HCT116 (cell line): ENCODE data around the gene GTF3C1. TPM values are rescaled to one million over a fixed set of nuclear protein-coding genes. Genes with fewer than 3 reads are reported as not detected.

ENCODE experiments used
- ATAC-seq: fragments of 200-7000 bp; cut with Tn5 transposase; 2 replicates; pipeline ENCODE4 v1.9.1; 2020; ENCODE audit warnings: mild to moderate bottlenecking, moderate library complexity
- BruUV-seq: library from RNA; stranded (reverse); fragments of 400-500 nt; replicated peaks from 2 replicates; lab custom pipeline; 2021; lab: Mats Ljungman, UMichigan
- CTCF ChIA-PET: fragments of 300-600 bp; sonication (Branson Sonifier 250); formaldehyde crosslinking; loops from one replicate; lab custom pipeline; 2021; ENCODE audit warnings: antibody characterized with exemption; lab: Charles Lee
- POLR2A ChIA-PET: fragments of 300-600, 350-600 bp; sonication (Branson Sonifier 250); formaldehyde crosslinking; loops from one replicate; lab custom pipeline; 2021; ENCODE audit warnings: antibody characterized with exemption; lab: Charles Lee
- RAD21 ChIA-PET, 2 experiments: fragments of 300-600 bp; sonication (Branson Sonifier 250); formaldehyde crosslinking; loops; one replicate each; lab custom pipeline; 2023; ENCODE audit warnings: low total read pairs in 2 of 2; ENCODE audit not compliant: uncharacterized antibody in 2 of 2, unreplicated experiment in 2 of 2, low non-redundant PET in 1 of 2; lab: Charles Lee
- DNase-seq: peaks from one replicate; pipeline ENCODE4 v3.0.0-alpha.2; 2010; ENCODE audit warnings: low read depth, low spot score
- H2AFZ ChIP-seq: fragments of 200-600 bp; shearing (Covaris generic), sonication (generic); 2 replicates; pipeline ENCODE4 v1.6.1; 2017; ENCODE audit warnings: low read depth, mixed run types, mixed read lengths, antibody characterized with exemption, low read length; ENCODE audit not compliant: poor library complexity, severe bottlenecking
- H3K27ac ChIP-seq: 2 replicates; pipeline ENCODE4 v1.5.1; 2012; ENCODE audit warnings: low read depth, low read length
- H3K27me3 ChIP-seq: fragments of 200-600 bp; sonication (generic); 2 replicates; pipeline ENCODE4 v1.6.1; 2016; ENCODE audit warnings: mixed run types, low read length, mixed read lengths; ENCODE audit not compliant: insufficient read depth
- H3K36me3 ChIP-seq, 2 experiments: fragments of 200-500 bp in 1 of 2; fragments of 200-600 bp in 1 of 2; sonication (Bioruptor generic) in 1 of 2; sonication (generic) in 1 of 2; 2 replicates each; pipeline versions ENCODE4 v1.5.1 to v1.6.1; 2014 to 2016; ENCODE audit warnings: low read length in 2 of 2, inconsistent platforms in 1 of 2, mixed read lengths in 1 of 2, mixed run types in 1 of 2; ENCODE audit not compliant: insufficient read depth in 2 of 2, control insufficient read depth in 1 of 2
- H3K4me1 ChIP-seq, 2 experiments: fragments of 200-600 bp in 1 of 2; sonication (generic) in 1 of 2; 2 replicates each; pipeline versions ENCODE4 v1.5.1 to v1.6.1; 2012 to 2017; ENCODE audit warnings: low read length in 2 of 2, inconsistent platforms in 1 of 2, mild to moderate bottlenecking in 1 of 2, mixed read lengths in 1 of 2, mixed run types in 1 of 2, moderate library complexity in 1 of 2; ENCODE audit not compliant: insufficient read depth in 2 of 2, control insufficient read depth in 1 of 2
- H3K4me2 ChIP-seq: fragments of 200-600 bp; sonication (generic); 2 replicates; pipeline ENCODE4 v1.6.1; 2017; ENCODE audit warnings: mixed run types, low read length, mixed read lengths
- H3K4me3 ChIP-seq, 2 experiments: fragments of 200-600 bp in 1 of 2; sonication (generic) in 1 of 2; replicated peaks in 1 of 2; 2 replicates each; pipeline ENCODE4 v1.5.1; 2011 to 2016; ENCODE audit warnings: low read length in 2 of 2, control low read depth in 1 of 2, low read depth in 1 of 2, mild to moderate bottlenecking in 1 of 2, mixed read lengths in 1 of 2, mixed run types in 1 of 2
- H3K79me2 ChIP-seq: fragments of 200-600 bp; sonication (generic); 2 replicates; pipeline ENCODE4 v1.6.1; 2017; ENCODE audit warnings: mild to moderate bottlenecking, mixed run types, low read length, moderate library complexity, mixed read lengths; ENCODE audit not compliant: insufficient read depth
- H3K9ac ChIP-seq: fragments of 200-600 bp; sonication (generic); 2 replicates; pipeline ENCODE4 v1.6.1; 2016; ENCODE audit warnings: low read length, mixed read lengths
- H3K9me2 ChIP-seq: fragments of 200-600 bp; sonication (generic), shearing (Covaris generic); 2 replicates; pipeline ENCODE4 v1.6.1; 2017; ENCODE audit warnings: mixed run types, mild to moderate bottlenecking, moderate library complexity; ENCODE audit not compliant: insufficient read depth
- H3K9me3 ChIP-seq, 2 experiments: fragments of 200-500 bp in 1 of 2; fragments of 200-600 bp in 1 of 2; sonication (Bioruptor generic) in 1 of 2; sonication (generic) in 1 of 2; 2 replicates each; pipeline ENCODE4 v1.6.1; 2014 to 2017; ENCODE audit warnings: low read length in 2 of 2, mixed read lengths in 2 of 2, inconsistent platforms in 1 of 2, low read depth in 1 of 2, mild to moderate bottlenecking in 1 of 2, mixed run types in 1 of 2, moderate library complexity in 1 of 2; ENCODE audit not compliant: control insufficient read depth in 1 of 2, insufficient read depth in 1 of 2
- H4K20me1 ChIP-seq: fragments of 200-600 bp; sonication (generic), shearing (Covaris generic); 2 replicates; pipeline ENCODE4 v1.6.1; 2017; ENCODE audit warnings: mixed run types, mild to moderate bottlenecking, moderate library complexity; ENCODE audit not compliant: insufficient read depth
- CBX3 ChIP-seq: IDR thresholded peaks from 2 replicates; pipeline ENCODE4 v1.6.1; 2012; ENCODE audit warnings: low read depth
- CEBPB ChIP-seq: IDR thresholded peaks from 2 replicates; pipeline ENCODE4 v1.6.1; 2012; ENCODE audit warnings: low read depth
- EZH2 ChIP-seq: fragments of 200-600 bp; sonication (generic); IDR thresholded peaks from 2 replicates; pipeline ENCODE4 v1.6.1; 2017; ENCODE audit warnings: antibody characterized with exemption, mixed run types
- EZH2phosphoT487 ChIP-seq: fragments of 200-600 bp; IDR thresholded peaks from 2 replicates; pipeline ENCODE4 v1.6.1; 2018; ENCODE audit warnings: antibody characterized with exemption, borderline replicate concordance
- FOSL1 ChIP-seq: IDR thresholded peaks from 2 replicates; pipeline ENCODE4 v1.6.1; 2012; ENCODE audit warnings: low read depth
- POLR2AphosphoS5 ChIP-seq: IDR thresholded peaks from 2 replicates; pipeline ENCODE4 v1.6.1; 2011; ENCODE audit warnings: mild to moderate bottlenecking, low read depth, low read length, moderate library complexity
- RAD21 ChIP-seq: IDR thresholded peaks from 2 replicates; pipeline ENCODE4 v1.6.1; 2012; ENCODE audit warnings: low read depth, mild to moderate bottlenecking
- REST ChIP-seq: IDR thresholded peaks from 2 replicates; pipeline ENCODE4 v1.6.1; 2012; ENCODE audit warnings: low read depth
- SIN3A ChIP-seq: IDR thresholded peaks from 2 replicates; pipeline ENCODE4 v1.6.1; 2012; ENCODE audit warnings: low read depth
- SP1 ChIP-seq: IDR thresholded peaks from 2 replicates; pipeline ENCODE4 v1.6.1; 2012; ENCODE audit warnings: low read depth
- YY1 ChIP-seq: IDR thresholded peaks from 2 replicates; pipeline ENCODE4 v1.6.1; 2011; ENCODE audit warnings: low read length, low read depth, moderate library complexity, mild to moderate bottlenecking; ENCODE audit not compliant: insufficient replicate concordance; ENCODE audit errors: extremely low read depth
- intact Hi-C: fragments of 100-400 bp; cut with micrococcal nuclease; formaldehyde crosslinking; loops from 2 replicates; pipeline ENCODE4 v1.10.0; 2022
- total RNA-seq: library from RNA; stranded (reverse); gene quantifications from one replicate; pipeline ENCODE4 v1.2.1, GENCODE V29; 2021; ENCODE audit not compliant: unreplicated experiment

Gene GTF3C1
- total RNA-seq, 1 experiment from 2014 or later, result 97.5 TPM

DNA sequence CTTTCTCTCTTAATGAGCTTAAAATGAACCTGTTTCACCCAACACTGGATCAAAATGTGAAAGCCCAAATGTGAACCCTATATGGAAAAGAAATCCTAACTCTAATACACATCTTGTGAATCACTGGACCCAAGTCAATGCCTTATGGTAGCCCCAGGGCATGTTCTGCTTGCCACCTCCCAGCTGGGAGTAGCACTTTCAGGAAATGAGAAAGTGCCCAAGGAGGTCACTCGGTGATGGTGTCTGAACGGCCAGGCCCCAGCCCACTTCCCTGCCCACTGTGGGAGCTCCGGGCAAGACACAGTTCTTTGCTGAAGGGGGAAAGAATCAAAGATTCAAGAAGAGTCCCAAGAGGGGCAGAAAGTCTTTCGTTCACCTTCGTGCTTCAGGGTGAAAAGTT lies 46.1 kb downstream of the GTF3C1 start:
- H4K20me1 ChIP-seq, result no peaks in the 10 kb centered on the region
- CTCF ChIA-PET, result no interaction called here
- BruUV-seq, result no TSS peak
- no peaks in the 10 kb centered on the region for H3K4me1 ChIP-seq
- H3K79me2 ChIP-seq, result no peaks in the 10 kb centered on the region
- TF ChIP-seq SIN3A, result no peak
- no peak for TF ChIP-seq EZH2phosphoT487
- TF ChIP-seq REST, result no peak
- TF ChIP-seq YY1, result no peak
- DNase-seq (no peak), ATAC-seq (no peak)
- H3K27me3 ChIP-seq, result no peaks in the 10 kb centered on the region
- H3K4me2 ChIP-seq, result no peak overlapping the region
- no peak overlapping the region for H2AFZ ChIP-seq
- RAD21 ChIA-PET, result no interaction called here
- no peaks in the 10 kb centered on the region for H3K9me3 ChIP-seq
- H3K4me3 ChIP-seq, result no peak overlapping the region
- H3K9me2 ChIP-seq, result no peaks in the 10 kb centered on the region
- POLR2A ChIA-PET, result no interaction called here
- H3K9ac ChIP-seq, result no peak overlapping the region
- intact Hi-C loops, result no loop called here
- H3K27ac ChIP-seq, result no peak overlapping the region
- peaks cover 46 to 80% of the 10 kb centered on the region in 2 experiments for H3K36me3 ChIP-seq

DNA sequence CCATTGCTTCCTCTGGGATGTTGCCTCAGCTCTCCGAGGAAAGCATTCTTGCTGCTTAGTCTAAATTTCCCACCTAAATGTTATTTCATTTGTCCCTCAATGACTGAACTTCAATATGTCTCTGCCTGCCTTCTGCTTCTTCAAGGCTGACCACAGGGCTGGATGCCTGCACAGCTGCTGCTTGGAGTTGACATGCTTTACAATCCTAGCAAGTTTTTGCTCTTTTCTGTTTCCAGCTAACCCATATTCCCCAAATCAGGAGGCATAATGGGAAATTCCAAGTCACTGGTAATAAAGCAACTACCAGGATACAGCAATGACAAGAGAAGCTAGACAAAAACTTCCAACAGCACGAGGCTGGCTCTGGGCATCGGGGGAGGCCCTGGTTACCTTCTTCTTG lies 48.9 kb downstream of the GTF3C1 start:
- intact Hi-C loops, result no loop called here
- Histone ChIP-seq H3K36me3 (peaks cover 43 to 68% of the 10 kb centered on the region in 2 experiments), H3K9me3 (no peaks in the 10 kb centered on the region), H3K4me1 (no peaks in the 10 kb centered on the region), H3K4me3 (no peak overlapping the region), H2AFZ (no peak overlapping the region), H3K9ac (no peak overlapping the region), H4K20me1 (no peaks in the 10 kb centered on the region), H3K4me2 (no peak overlapping the region), H3K79me2 (no peaks in the 10 kb centered on the region), H3K27me3 (no peaks in the 10 kb centered on the region), H3K27ac (no peak overlapping the region), H3K9me2 (no peaks in the 10 kb centered on the region)
- POLR2A ChIA-PET, result no interaction called here
- CTCF ChIA-PET, result no interaction called here
- BruUV-seq, result no TSS peak
- DNase-seq, result no peak
- TF ChIP-seq SIN3A (no peak), POLR2AphosphoS5 (no peak), EZH2 (no peak), SP1 (no peak), FOSL1 (no peak), CBX3 (no peak), CEBPB (no peak), RAD21 (no peak), EZH2phosphoT487 (no peak)
- RAD21 ChIA-PET, result no interaction called here
- ATAC-seq, result no peak
